Smooth muscle cell (in vitro differentiated cells): Measurements from ENCODE around the gene DTWD2. TPM values are rescaled to one million over a fixed set of nuclear protein-coding genes. Genes with fewer than 3 reads are reported as not detected.
A peak's percentile ranks its signal among the peaks of the same experiment; 100 is the strongest.
"Not testable (repeated sequence)": the region's sequence is repeated elsewhere in the genome, so short reads cannot be mapped to it uniquely, and the experiment has no call there.

Experiments used
- DNase-seq: peaks from one replicate; lab custom pipeline; 2025; ENCODE audit not compliant: unreplicated experiment; lab: John Stamatoyannopoulos, UW
- H2AFZ ChIP-seq: fragments of 200-600 bp; sonication (generic); 2 replicates; pipeline ENCODE4 v1.6.0; 2016; ENCODE audit warnings: antibody characterized with exemption, low read depth, mild to moderate bottlenecking
- H3F3A ChIP-seq: fragments of 200-600 bp; sonication (generic); 2 replicates; pipeline ENCODE4 v1.6.0; 2017; ENCODE audit warnings: antibody characterized with exemption, low read depth
- H3K27ac ChIP-seq: fragments of 200-600 bp; sonication (generic); 2 replicates; pipeline ENCODE4 v1.5.1; 2016; ENCODE audit warnings: low read depth, mild to moderate bottlenecking
- H3K27me3 ChIP-seq: fragments of 200-600 bp; sonication (generic); 2 replicates; pipeline ENCODE4 v1.6.1; 2016; ENCODE audit warnings: low read depth, mild to moderate bottlenecking
- H3K36me3 ChIP-seq: fragments of 200-600 bp; sonication (generic); 2 replicates; pipeline ENCODE4 v1.5.1; 2016; ENCODE audit warnings: low read depth
- H3K4me1 ChIP-seq: fragments of 200-600 bp; sonication (generic); 2 replicates; pipeline ENCODE4 v1.5.1; 2016; ENCODE audit warnings: low read depth
- H3K4me2 ChIP-seq: fragments of 200-600 bp; sonication (generic); 2 replicates; pipeline ENCODE4 v1.6.0; 2016; ENCODE audit warnings: mild to moderate bottlenecking
- H3K4me3 ChIP-seq: fragments of 200-600 bp; sonication (generic); 2 replicates; pipeline ENCODE4 v1.5.1; 2016; ENCODE audit warnings: mild to moderate bottlenecking
- H3K79me2 ChIP-seq: fragments of 200-600 bp; sonication (generic); 2 replicates; pipeline ENCODE4 v1.6.0; 2016; ENCODE audit warnings: low read depth, mild to moderate bottlenecking
- H3K9ac ChIP-seq: fragments of 200-600 bp; sonication (generic); 2 replicates; pipeline ENCODE4 v1.6.0; 2016; ENCODE audit warnings: low read depth
- H3K9me3 ChIP-seq: fragments of 200-600 bp; sonication (generic); replicated peaks from 2 replicates; pipeline ENCODE4 v1.5.1; 2016; ENCODE audit warnings: low read depth
- H4K20me1 ChIP-seq: fragments of 200-600 bp; sonication (generic); 2 replicates; pipeline ENCODE4 v1.6.0; 2016; ENCODE audit warnings: low read depth
- CTCF ChIP-seq: fragments of 200-600 bp; sonication (generic); IDR thresholded peaks from 2 replicates; pipeline ENCODE4 v1.5.1; 2017; ENCODE audit warnings: borderline replicate concordance, mild to moderate bottlenecking, antibody characterized with exemption; ENCODE audit not compliant: insufficient read depth, poor library complexity, severe bottlenecking
- WGBS: methylation state at CpG from one replicate; pipeline ENCODE4 v1.1.7; 2016; ENCODE audit warnings: low lambda C conversion rate; 5-methylcytosine and 5-hydroxymethylcytosine counted together
- polyA plus RNA-seq: library from polyadenylated mRNA; unstranded; fragments of >200 nt; fragmentation: Nextera tagmentation; extraction: Ambion mirVana; gene quantifications from 2 replicates; pipeline ENCODE4 v1.2.1, GENCODE V29; 2016
- total RNA-seq: library from RNA; depleted of rRNA; stranded (reverse); fragments of >200 nt; gene quantifications from 2 replicates; pipeline ENCODE4 v1.2.3, GENCODE V29; 2014

Gene DTWD2
- total and polyA plus RNA-seq, 2 experiments from 2014 or later = 0.58 to 1.7 TPM

- no peaks in the 10 kb centered on the region for H3K36me3 ChIP-seq
Observed at GRCh38 chr5:118923295-118924005, 64.9 kb downstream of the DTWD2 start.

GRCh38 chr5:118921866-118922265 lies 66.5 kb downstream of the DTWD2 start:
- TF ChIP-seq CTCF = no peak
- WGBS = 72% methylated on average over 2 of the region's 2 CpGs
- Histone ChIP-seq H3K9ac (no peak overlapping the region), H3K4me1 (no peaks in the 10 kb centered on the region), H3K27me3 (no peaks in the 10 kb centered on the region), H3K36me3 (no peaks in the 10 kb centered on the region), H2AFZ (peak overlapping the region; percentile 46), H3K27ac (no peak overlapping the region), H3K79me2 (no peaks in the 10 kb centered on the region), H3K4me3 (no peak overlapping the region), H4K20me1 (no peaks in the 10 kb centered on the region), H3K4me2 (no peak overlapping the region), H3K9me3 (no peaks in the 10 kb centered on the region), H3F3A (no peaks in the 10 kb centered on the region)
- DNase-seq = no peak

More at GRCh38 chr5:118923295-118924005, 64.9 kb downstream of the DTWD2 start:
- Histone ChIP-seq H3K9me3 (no peaks in the 10 kb centered on the region), H3K4me2 (no peak overlapping the region), H4K20me1 (no peaks in the 10 kb centered on the region), H3K27me3 (no peaks in the 10 kb centered on the region), H3K4me3 (no peak overlapping the region), H3K4me1 (no peaks in the 10 kb centered on the region), H2AFZ (peak overlapping the region; percentile 10), H3K27ac (no peak overlapping the region), H3F3A (no peaks in the 10 kb centered on the region), H3K9ac (no peak overlapping the region), H3K79me2 (no peaks in the 10 kb centered on the region)
- no peak for TF ChIP-seq CTCF
- WGBS = 76% methylated on average over 15 of the region's 15 CpGs
- no peak for DNase-seq

- Histone ChIP-seq H3K4me1 (no peaks in the 10 kb centered on the region), H3K36me3 (no peaks in the 10 kb centered on the region), H4K20me1 (no peaks in the 10 kb centered on the region), H3K27ac (no peak overlapping the region), H3K4me3 (no peak overlapping the region), H3K79me2 (no peaks in the 10 kb centered on the region), H3K9ac (no peak overlapping the region), H3F3A (no peaks in the 10 kb centered on the region), H2AFZ (no peak overlapping the region), H3K9me3 (no peaks in the 10 kb centered on the region), H3K27me3 (no peaks in the 10 kb centered on the region), H3K4me2 (no peak overlapping the region)
- WGBS = 53% methylated on average over 3 of the region's 3 CpGs
- DNase-seq = no peak
- no peak for TF ChIP-seq CTCF
Observed at GRCh38 chr5:118919016-118919415, 69.3 kb downstream of the DTWD2 start.

GRCh38 chr5:118918232-118918631 lies 70.1 kb downstream of the DTWD2 start:
- 96% methylated on average over 7 of the region's 7 CpGs for WGBS
- Histone ChIP-seq H3K9me3 (no peaks in the 10 kb centered on the region), H2AFZ (no peak overlapping the region), H3K4me3 (no peak overlapping the region), H3K9ac (no peak overlapping the region), H3K27me3 (no peaks in the 10 kb centered on the region), H3K4me1 (no peaks in the 10 kb centered on the region), H4K20me1 (no peaks in the 10 kb centered on the region), H3K79me2 (no peaks in the 10 kb centered on the region), H3K27ac (no peak overlapping the region), H3F3A (no peaks in the 10 kb centered on the region), H3K4me2 (no peak overlapping the region), H3K36me3 (no peaks in the 10 kb centered on the region)
- no peak for TF ChIP-seq CTCF
- no peak for DNase-seq

- not testable (repeated sequence) for H3K4me2 ChIP-seq, H3K79me2 ChIP-seq, DNase-seq, H3K4me1 ChIP-seq, H4K20me1 ChIP-seq, H3K9ac ChIP-seq, H3K9me3 ChIP-seq, H3K27me3 ChIP-seq, H3K4me3 ChIP-seq, H3K36me3 ChIP-seq, H3K27ac ChIP-seq, H2AFZ ChIP-seq, H3F3A ChIP-seq
- WGBS = 91% methylated on average over 5 of the region's 5 CpGs
Observed at GRCh38 chr5:118907536-118907935, 80.8 kb downstream of the DTWD2 start.
